Glutamatergic neuron (in vitro differentiated cells): Measurements from ENCODE around the gene MAP2. TPM values are rescaled to one million over a fixed set of nuclear protein-coding genes. Genes with fewer than 3 reads are reported as not detected.

Experiments
- DNase-seq: peaks from one replicate; pipeline ENCODE4 v3.0.0; 2022
- H3K27ac Mint-ChIP-seq: one replicate; pipeline ENCODE4 v1.8.0; 2020; ENCODE audit warnings: mild to moderate bottlenecking, mixed read lengths, inconsistent platforms; ENCODE audit not compliant: unreplicated experiment
- H3K27me3 Mint-ChIP-seq: one replicate; pipeline ENCODE4 v1.8.0; 2020; ENCODE audit warnings: mild to moderate bottlenecking, moderate library complexity, mixed read lengths, inconsistent platforms; ENCODE audit not compliant: unreplicated experiment
- H3K36me3 Mint-ChIP-seq: one replicate; pipeline ENCODE4 v1.8.0; 2020; ENCODE audit warnings: mild to moderate bottlenecking, mixed read lengths, inconsistent platforms; ENCODE audit not compliant: unreplicated experiment
- H3K4me1 Mint-ChIP-seq: one replicate; pipeline ENCODE4 v1.8.0; 2020; ENCODE audit warnings: mild to moderate bottlenecking, low read depth, mixed read lengths, inconsistent platforms; ENCODE audit not compliant: unreplicated experiment
- H3K4me3 Mint-ChIP-seq: one replicate; pipeline ENCODE4 v1.8.0; 2020; ENCODE audit warnings: mild to moderate bottlenecking, mixed read lengths, inconsistent platforms; ENCODE audit not compliant: unreplicated experiment
- H3K9me3 Mint-ChIP-seq: one replicate; pipeline ENCODE4 v1.8.0; 2020; ENCODE audit warnings: mild to moderate bottlenecking, moderate library complexity, mixed read lengths, inconsistent platforms; ENCODE audit not compliant: unreplicated experiment
- CTCF ChIP-seq: fragments of 200-600 bp; sonication (generic); IDR thresholded peaks from one replicate; pipeline ENCODE4 v1.5.0; 2021; ENCODE audit not compliant: partially characterized antibody, unreplicated experiment
- total RNA-seq: library from RNA; stranded (reverse); fragmentation: NEBNext Ultra II Directional; extraction: Animal tissue kit (Norgen Biotek cat#: 25700); gene quantifications from one replicate; pipeline ENCODE4 v1.2.1, GENCODE V29; 2021; ENCODE audit not compliant: unreplicated experiment

MAP2 gene
- total RNA-seq, 1 donor from 2014 or later, result 177 TPM

- TF ChIP-seq CTCF, result no peak
- H3K4me3 Mint-ChIP-seq, result no peak overlapping the region
Observed at GRCh38 chr2:209613649-209614305, 189.9 kb downstream of the MAP2 start.

GRCh38 chr2:209614690-209615369, 191.0 kb downstream of the MAP2 start:
- no peaks in the 10 kb centered on the region for H3K36me3 Mint-ChIP-seq
- H3K4me3 Mint-ChIP-seq, result peak overlapping the region; percentile 86
- peaks cover 3% of the 10 kb centered on the region for H3K9me3 Mint-ChIP-seq
- no peak for TF ChIP-seq CTCF
- H3K4me1 Mint-ChIP-seq, result peaks cover 28% of the 10 kb centered on the region
- H3K27me3 Mint-ChIP-seq, result peaks cover 6% of the 10 kb centered on the region
- DNase-seq, result peak; percentile 23
- peak overlapping the region; percentile 96 for H3K27ac Mint-ChIP-seq

More at GRCh38 chr2:209613649-209614305, 189.9 kb downstream of the MAP2 start:
- Mint-ChIP-seq H3K27ac (peak overlapping the region; percentile 96), H3K27me3 (peaks cover 6% of the 10 kb centered on the region), H3K9me3 (peaks cover 3% of the 10 kb centered on the region), H3K4me1 (peaks cover 25% of the 10 kb centered on the region), H3K36me3 (no peaks in the 10 kb centered on the region)
- no peak for DNase-seq

- no peak for TF ChIP-seq CTCF
- no peak overlapping the region for H3K4me3 Mint-ChIP-seq
- H3K27me3 Mint-ChIP-seq, result peaks cover 5% of the 10 kb centered on the region
- no peak for DNase-seq
- H3K27ac Mint-ChIP-seq, result no peak overlapping the region
- peaks cover 3% of the 10 kb centered on the region for H3K9me3 Mint-ChIP-seq
- H3K36me3 Mint-ChIP-seq, result no peaks in the 10 kb centered on the region
- peaks cover 19% of the 10 kb centered on the region for H3K4me1 Mint-ChIP-seq
Observed at GRCh38 chr2:209619782-209620181, 195.9 kb downstream of the MAP2 start.

- H3K4me3 Mint-ChIP-seq, result no peak overlapping the region
Observed at GRCh38 chr2:209624192-209624938, 200.5 kb downstream of the MAP2 start.

More at GRCh38 chr2:209624192-209624938, 200.5 kb downstream of the MAP2 start:
- DNase-seq, result no peak
- no peak for TF ChIP-seq CTCF
- no peaks in the 10 kb centered on the region for H3K9me3 Mint-ChIP-seq
- H3K27ac Mint-ChIP-seq, result no peak overlapping the region
- no peaks in the 10 kb centered on the region for H3K36me3 Mint-ChIP-seq
- peaks cover 8% of the 10 kb centered on the region for H3K4me1 Mint-ChIP-seq
- H3K27me3 Mint-ChIP-seq, result peaks cover 4% of the 10 kb centered on the region
